ENCODE results near the gene MACROD2.

DNA sequence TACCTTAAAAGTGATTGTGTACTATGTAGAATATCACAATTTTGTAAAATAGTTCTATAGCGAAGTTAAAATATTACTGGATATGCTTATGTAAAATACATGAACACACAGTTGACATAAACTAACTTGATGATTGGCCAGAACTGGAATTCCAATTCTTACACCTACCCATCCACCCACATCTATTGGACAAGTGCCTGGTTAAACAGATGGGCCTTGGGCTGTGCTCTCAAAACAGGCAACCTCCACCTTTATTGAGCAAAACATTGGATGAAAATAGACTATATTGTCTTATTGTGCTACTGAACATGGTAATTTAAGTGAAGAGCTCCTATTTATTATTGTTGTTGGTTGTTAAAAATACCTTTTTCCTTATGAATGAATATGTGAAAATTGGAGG lies 496.1 kb downstream of the MACROD2 start:
- TF ChIP-seq, protein P1, sequence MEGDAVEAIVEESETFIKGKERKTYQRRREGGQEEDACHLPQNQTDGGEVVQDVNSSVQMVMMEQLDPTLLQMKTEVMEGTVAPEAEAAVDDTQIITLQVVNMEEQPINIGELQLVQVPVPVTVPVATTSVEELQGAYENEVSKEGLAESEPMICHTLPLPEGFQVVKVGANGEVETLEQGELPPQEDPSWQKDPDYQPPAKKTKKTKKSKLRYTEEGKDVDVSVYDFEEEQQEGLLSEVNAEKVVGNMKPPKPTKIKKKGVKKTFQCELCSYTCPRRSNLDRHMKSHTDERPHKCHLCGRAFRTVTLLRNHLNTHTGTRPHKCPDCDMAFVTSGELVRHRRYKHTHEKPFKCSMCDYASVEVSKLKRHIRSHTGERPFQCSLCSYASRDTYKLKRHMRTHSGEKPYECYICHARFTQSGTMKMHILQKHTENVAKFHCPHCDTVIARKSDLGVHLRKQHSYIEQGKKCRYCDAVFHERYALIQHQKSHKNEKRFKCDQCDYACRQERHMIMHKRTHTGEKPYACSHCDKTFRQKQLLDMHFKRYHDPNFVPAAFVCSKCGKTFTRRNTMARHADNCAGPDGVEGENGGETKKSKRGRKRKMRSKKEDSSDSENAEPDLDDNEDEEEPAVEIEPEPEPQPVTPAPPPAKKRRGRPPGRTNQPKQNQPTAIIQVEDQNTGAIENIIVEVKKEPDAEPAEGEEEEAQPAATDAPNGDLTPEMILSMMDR (IDR thresholded peaks at IDR 0.05), result no peak
- TF ChIP-seq POLR2A (IDR thresholded peaks at IDR 0.05), result no peak
